Sigmoid colon (tissue), 7 donors: ENCODE data around the gene MGMT. TPM values are rescaled to one million over a fixed set of nuclear protein-coding genes. Genes with fewer than 3 reads are reported as not detected.

Source experiments
- DNase-seq: peaks from one replicate; pipeline ENCODE4 v3.0.0-alpha.2; 2019
- H3K27ac ChIP-seq, 4 donors: fragments of 200-600 bp; sonication (generic); one replicate each; pipeline ENCODE4 v1.5.1; 2016 to 2019; ENCODE audit warnings: mild to moderate bottlenecking in 1 of 4
- H3K27me3 ChIP-seq, 3 donors: fragments of 200-600 bp; sonication (generic); one replicate each; pipeline ENCODE4 v1.5.1; 2019; ENCODE audit warnings: mild to moderate bottlenecking in 1 of 3
- H3K36me3 ChIP-seq, 4 donors: fragments of 200-600 bp; sonication (generic); one replicate each; pipeline ENCODE4 v1.5.1; 2016 to 2019
- H3K4me1 ChIP-seq, 4 donors: fragments of 200-600 bp; sonication (generic); one replicate each; pipeline ENCODE4 v1.5.1; 2017 to 2019
- H3K4me3 ChIP-seq, 4 donors: fragments of 200-600 bp; sonication (generic); one replicate each; pipeline ENCODE4 v1.5.1; 2017 to 2019; ENCODE audit warnings: mild to moderate bottlenecking in 2 of 4, moderate library complexity in 1 of 4
- H3K9me3 ChIP-seq, 4 donors: fragments of 200-600 bp in 3 of 4; sonication (generic) in 3 of 4; one replicate each; pipeline versions ENCODE4 v1.5.1 to v1.6.1; 2013 to 2019
- EP300 ChIP-seq, 4 donors: sonication (generic); formaldehyde crosslinking; IDR thresholded peaks; one replicate each; pipeline ENCODE4 v1.6.1; 2017; ENCODE audit warnings: antibody characterized with exemption in 4 of 4
- POLR2A ChIP-seq, 2 donors: fragments of 450-650 bp; IDR thresholded peaks; one replicate each; pipeline ENCODE4 v1.6.1; 2016; ENCODE audit warnings: antibody characterized with exemption in 2 of 2, mild to moderate bottlenecking in 2 of 2, moderate library complexity in 2 of 2
- POLR2AphosphoS5 ChIP-seq, 4 donors: sonication (generic); formaldehyde crosslinking; IDR thresholded peaks; one replicate each; pipeline ENCODE4 v1.6.1; 2017; ENCODE audit warnings: antibody characterized with exemption in 4 of 4
- WGBS, 2 donors: extraction: QIAGEN DNeasy Blood & Tissue Kit; methylation state at CpG; one replicate each; pipeline ENCODE4 v1.1.7; 2013; 5-methylcytosine and 5-hydroxymethylcytosine counted together
- intact Hi-C: fragments of 100-400 bp; cut with DNase I; formaldehyde crosslinking; loops from one replicate; pipeline ENCODE4 v1.15.1; 2023
- polyA plus RNA-seq, 3 donors: library from polyadenylated mRNA; stranded (reverse); fragments of 200-250 nt; gene quantifications; one replicate each; pipeline ENCODE4 v1.2.3, GENCODE V29; 2013
- total RNA-seq, 4 donors: library from RNA; depleted of rRNA; stranded (reverse); fragments of >200 nt; gene quantifications; one replicate each; pipeline ENCODE4 v1.1.0, GENCODE V29; 2016
- TF ChIP-seq, protein P1 (sequence below), 4 experiments: fragments of 450-650 bp in 3 of 4; fragments of 200-600 bp in 1 of 4; IDR thresholded peaks; one replicate each; pipeline ENCODE4 v1.5.1; 2016 to 2019; ENCODE audit warnings: antibody characterized with exemption in 4 of 4, mild to moderate bottlenecking in 3 of 4, moderate library complexity in 2 of 4
- donor health status: healthy with polysubstance abuse.
- donor health status: Bipolar disorder and iron deficiency.
- donor health status: healthy.

MGMT gene
- total and polyA plus RNA-seq, 7 donors, result 7.2 to 40.3 (median 24.3) TPM

DNA sequence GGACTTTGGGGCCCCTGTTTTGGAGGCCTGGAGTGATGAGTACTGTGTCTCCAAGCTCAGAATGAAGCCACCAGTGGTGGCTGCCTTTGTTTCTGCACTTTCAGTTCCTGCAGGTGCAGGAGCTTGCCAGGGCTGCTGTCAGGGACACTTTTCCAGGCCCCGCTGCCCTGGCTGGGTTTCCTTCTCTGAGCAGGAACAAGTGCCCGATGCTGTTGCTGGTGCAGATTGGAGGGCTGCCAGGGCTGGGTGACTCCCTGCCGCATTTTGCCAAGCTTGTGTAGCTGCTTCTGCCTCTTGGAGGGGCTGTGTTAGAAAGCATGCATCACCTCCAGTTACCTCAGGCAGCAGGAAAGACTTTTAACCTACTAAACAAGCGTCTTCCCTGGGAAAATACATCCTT is 211.1 kb downstream of the MGMT start:
- 90 to 92% methylated on average over 4 of the region's 4 CpGs for WGBS, 2 donors
- H3K9me3 ChIP-seq, result no peaks in the 10 kb centered on the region
- TF ChIP-seq EP300 (IDR thresholded peaks at IDR 0.05) (no peak), POLR2A (IDR thresholded peaks at IDR 0.05) (no peak), POLR2AphosphoS5 (IDR thresholded peaks at IDR 0.05) (no peak)
- TF ChIP-seq, protein P1, sequence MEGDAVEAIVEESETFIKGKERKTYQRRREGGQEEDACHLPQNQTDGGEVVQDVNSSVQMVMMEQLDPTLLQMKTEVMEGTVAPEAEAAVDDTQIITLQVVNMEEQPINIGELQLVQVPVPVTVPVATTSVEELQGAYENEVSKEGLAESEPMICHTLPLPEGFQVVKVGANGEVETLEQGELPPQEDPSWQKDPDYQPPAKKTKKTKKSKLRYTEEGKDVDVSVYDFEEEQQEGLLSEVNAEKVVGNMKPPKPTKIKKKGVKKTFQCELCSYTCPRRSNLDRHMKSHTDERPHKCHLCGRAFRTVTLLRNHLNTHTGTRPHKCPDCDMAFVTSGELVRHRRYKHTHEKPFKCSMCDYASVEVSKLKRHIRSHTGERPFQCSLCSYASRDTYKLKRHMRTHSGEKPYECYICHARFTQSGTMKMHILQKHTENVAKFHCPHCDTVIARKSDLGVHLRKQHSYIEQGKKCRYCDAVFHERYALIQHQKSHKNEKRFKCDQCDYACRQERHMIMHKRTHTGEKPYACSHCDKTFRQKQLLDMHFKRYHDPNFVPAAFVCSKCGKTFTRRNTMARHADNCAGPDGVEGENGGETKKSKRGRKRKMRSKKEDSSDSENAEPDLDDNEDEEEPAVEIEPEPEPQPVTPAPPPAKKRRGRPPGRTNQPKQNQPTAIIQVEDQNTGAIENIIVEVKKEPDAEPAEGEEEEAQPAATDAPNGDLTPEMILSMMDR (IDR thresholded peaks at IDR 0.05), result no peak
- no peak overlapping the region for H3K4me3 ChIP-seq
- intact Hi-C loops, result no loop called here
- H3K36me3 ChIP-seq, result no peaks in the 10 kb centered on the region
- H3K4me1 ChIP-seq, result no peaks in the 10 kb centered on the region
- H3K27ac ChIP-seq, result no peak overlapping the region
- DNase-seq, result no peak
- no peaks in the 10 kb centered on the region for H3K27me3 ChIP-seq

DNA sequence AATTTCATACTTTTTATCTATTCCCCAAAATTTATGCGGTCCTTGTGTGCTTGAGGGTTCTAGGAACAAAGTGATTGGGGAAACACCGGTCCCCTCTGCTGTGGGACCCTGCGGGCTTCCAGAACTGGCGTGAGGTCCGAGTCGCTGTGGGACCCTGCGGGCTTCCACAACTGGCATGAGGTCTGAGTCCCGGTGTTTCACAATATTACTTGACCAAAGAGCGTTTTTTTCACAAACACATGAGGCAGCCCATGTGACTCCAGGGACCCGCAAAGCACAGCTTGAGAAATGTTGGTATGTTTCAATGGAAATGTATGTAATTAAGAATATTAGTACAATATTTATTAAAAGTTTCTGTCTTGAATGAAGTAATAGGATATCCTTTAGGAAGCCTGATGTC is 212.2 kb downstream of the MGMT start:
- TF ChIP-seq, protein P1 (IDR thresholded peaks at IDR 0.05), result no peak
- TF ChIP-seq EP300 (IDR thresholded peaks at IDR 0.05) (no peak), POLR2A (IDR thresholded peaks at IDR 0.05) (no peak), POLR2AphosphoS5 (IDR thresholded peaks at IDR 0.05) (no peak)
- Histone ChIP-seq H3K4me3 (no peak overlapping the region), H3K4me1 (no peaks in the 10 kb centered on the region), H3K27me3 (no peaks in the 10 kb centered on the region), H3K9me3 (no peaks in the 10 kb centered on the region), H3K36me3 (no peaks in the 10 kb centered on the region), H3K27ac (no peak overlapping the region)
- WGBS, 2 donors, result 77 to 97% methylated on average over 10 of the region's 10 CpGs
- no peak for DNase-seq
- intact Hi-C loops, result no loop called here

DNA sequence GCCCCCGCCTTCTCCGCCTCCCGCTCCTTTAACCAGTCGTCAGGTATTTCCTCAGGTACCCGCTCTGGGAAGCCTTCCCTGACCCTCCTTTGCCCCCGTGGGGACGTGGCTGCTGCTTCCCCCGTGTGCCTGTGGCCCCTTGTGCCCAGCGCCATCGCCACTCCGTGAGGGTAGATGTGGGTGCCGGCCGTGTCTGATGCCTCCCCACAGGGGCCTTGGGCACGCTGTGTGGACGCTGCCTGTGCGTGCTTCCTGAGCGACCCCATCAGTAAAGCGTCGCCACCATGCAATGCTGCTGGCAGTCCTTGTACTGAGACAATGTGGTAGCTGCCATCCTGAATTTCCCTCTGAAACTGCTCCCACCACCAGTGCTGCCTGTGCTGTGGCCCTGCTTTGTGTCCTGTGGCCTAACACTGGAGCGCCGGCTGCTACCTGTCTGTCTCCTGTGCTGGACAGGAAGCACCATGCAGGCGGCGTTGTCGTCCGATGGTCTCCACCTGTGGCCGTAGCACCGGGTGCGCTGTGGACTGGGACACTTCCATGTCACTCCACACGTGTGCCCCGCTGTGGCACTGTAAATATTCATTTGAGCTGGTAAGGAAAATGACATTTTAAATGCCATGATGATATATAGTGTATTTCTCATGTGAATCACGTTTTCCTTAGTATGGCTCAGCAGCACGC is 213.8 kb downstream of the MGMT start:
- Histone ChIP-seq H3K4me1 (no peaks in the 10 kb centered on the region), H3K36me3 (no peaks in the 10 kb centered on the region), H3K9me3 (no peaks in the 10 kb centered on the region), H3K27ac (no peak overlapping the region), H3K27me3 (no peaks in the 10 kb centered on the region), H3K4me3 (no peak overlapping the region)
- no peak for DNase-seq
- WGBS, 2 donors, result 97% methylated on average over 32 of the region's 32 CpGs
- TF ChIP-seq EP300 (IDR thresholded peaks at IDR 0.05) (no peak), POLR2A (IDR thresholded peaks at IDR 0.05) (no peak), POLR2AphosphoS5 (IDR thresholded peaks at IDR 0.05) (no peak)
- TF ChIP-seq, protein P1 (IDR thresholded peaks at IDR 0.05), result no peak
- intact Hi-C loops, result no loop called here

DNA sequence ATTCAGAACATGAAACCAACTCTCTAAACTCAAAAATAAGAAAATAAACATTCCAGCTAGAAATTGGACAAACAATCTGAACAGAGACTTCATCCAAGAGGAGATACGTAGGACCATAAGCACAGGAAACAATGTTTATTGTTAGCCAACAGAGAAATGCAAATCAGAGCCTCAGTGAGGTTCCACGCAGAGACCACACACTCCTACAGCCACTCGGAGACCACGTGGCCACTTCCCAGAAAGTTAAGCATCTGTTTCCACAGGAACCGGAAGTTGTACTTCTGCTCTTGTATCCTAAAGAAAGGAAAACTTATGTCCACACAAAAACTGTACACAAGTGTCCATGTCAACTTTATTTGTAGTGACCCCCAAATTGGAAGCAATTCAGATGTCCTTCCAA is 214.8 kb downstream of the MGMT start:
- no peak for DNase-seq
- TF ChIP-seq EP300 (IDR thresholded peaks at IDR 0.05) (no peak), POLR2A (IDR thresholded peaks at IDR 0.05) (no peak), POLR2AphosphoS5 (IDR thresholded peaks at IDR 0.05) (no peak)
- TF ChIP-seq, protein P1 (IDR thresholded peaks at IDR 0.05), result no peak
- no peaks in the 10 kb centered on the region for H3K36me3 ChIP-seq
- H3K4me1 ChIP-seq, result no peaks in the 10 kb centered on the region
- no peak overlapping the region for H3K4me3 ChIP-seq
- no peaks in the 10 kb centered on the region for H3K9me3 ChIP-seq
- 70 to 86% methylated on average over 5 of the region's 5 CpGs for WGBS, 2 donors
- H3K27ac ChIP-seq, result no peak overlapping the region
- intact Hi-C loops, result no loop called here
- no peaks in the 10 kb centered on the region for H3K27me3 ChIP-seq

DNA sequence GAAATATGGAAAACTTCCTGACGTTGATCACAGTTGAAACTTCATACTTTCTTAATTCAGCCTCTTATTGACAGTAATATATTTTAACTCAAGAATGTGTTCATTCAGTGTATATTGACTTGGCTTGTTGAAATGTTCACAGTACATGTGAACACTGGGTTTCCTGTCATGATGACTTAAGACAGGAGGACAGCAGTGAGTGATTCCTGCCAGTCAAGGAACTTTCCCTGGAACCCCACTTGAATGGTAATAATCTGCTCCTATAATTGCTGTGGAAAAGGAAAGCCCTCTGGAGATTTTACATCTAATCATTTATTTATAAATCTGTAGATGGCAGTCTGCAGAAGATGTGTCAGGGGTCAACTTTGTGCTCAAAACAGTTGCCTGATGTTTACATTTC is 216.5 kb downstream of the MGMT start:
- no peak for DNase-seq
- Histone ChIP-seq H3K27ac (no peak overlapping the region), H3K36me3 (no peaks in the 10 kb centered on the region), H3K9me3 (no peaks in the 10 kb centered on the region), H3K4me3 (no peak overlapping the region), H3K4me1 (no peaks in the 10 kb centered on the region), H3K27me3 (no peaks in the 10 kb centered on the region)
- TF ChIP-seq POLR2A (IDR thresholded peaks at IDR 0.05) (no peak), EP300 (IDR thresholded peaks at IDR 0.05) (no peak), POLR2AphosphoS5 (IDR thresholded peaks at IDR 0.05) (no peak)
- TF ChIP-seq, protein P1 (IDR thresholded peaks at IDR 0.05), result no peak
- 86 to 95% methylated on average over 1 of the region's 1 CpG for WGBS, 2 donors
- intact Hi-C loops, result no loop called here
